Measurements from ENCODE around the gene ATP1B3.
"Not testable (repeated sequence)": the region's sequence is repeated elsewhere in the genome, so short reads cannot be mapped to it uniquely, and the experiment has no call there.

Gene ATP1B3

DNA sequence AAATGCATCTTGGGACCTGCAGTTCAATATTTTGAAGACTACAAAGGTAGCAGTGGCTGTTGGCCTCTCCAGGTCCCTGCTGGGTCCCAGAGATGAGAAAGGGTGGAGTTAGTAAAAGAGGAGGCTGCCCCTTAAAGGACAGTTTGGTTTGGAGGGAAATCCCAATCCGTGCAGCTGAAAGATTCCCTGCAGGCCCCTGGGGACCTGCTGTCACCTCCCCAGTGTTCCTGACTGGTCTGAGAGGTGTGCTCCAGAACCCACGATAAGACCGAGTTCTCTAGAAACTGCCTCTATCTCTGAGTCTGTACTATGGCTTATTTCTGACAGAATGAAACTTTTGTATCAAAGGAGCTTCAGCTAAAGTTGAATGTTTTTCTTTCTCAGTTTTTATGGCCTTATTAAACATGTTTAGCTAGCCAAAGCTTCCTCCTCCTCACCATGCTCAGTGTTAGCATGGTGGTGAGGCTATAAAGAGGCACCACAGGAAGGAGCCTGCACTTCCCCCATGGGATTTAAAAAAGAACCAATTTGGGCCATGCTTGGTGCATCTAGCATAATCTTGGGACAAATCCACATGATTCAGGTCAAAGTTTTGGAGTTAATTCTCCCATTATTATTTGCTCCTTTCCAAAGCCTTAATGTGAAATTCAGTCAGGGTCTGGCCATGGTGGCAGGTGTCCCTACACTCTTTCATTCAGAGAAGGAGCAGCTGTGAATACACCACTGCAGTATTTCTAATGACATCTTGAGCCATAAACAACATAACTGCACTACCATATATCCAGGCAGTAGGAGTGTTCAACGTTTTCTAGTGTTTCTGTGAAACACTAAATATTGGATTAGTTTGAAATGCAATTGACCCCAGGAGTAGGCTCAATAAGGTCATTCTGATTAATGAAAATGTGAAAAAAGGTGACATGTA, 74.4 kb downstream of the ATP1B3 start:
- DNase-seq: no peak

DNA sequence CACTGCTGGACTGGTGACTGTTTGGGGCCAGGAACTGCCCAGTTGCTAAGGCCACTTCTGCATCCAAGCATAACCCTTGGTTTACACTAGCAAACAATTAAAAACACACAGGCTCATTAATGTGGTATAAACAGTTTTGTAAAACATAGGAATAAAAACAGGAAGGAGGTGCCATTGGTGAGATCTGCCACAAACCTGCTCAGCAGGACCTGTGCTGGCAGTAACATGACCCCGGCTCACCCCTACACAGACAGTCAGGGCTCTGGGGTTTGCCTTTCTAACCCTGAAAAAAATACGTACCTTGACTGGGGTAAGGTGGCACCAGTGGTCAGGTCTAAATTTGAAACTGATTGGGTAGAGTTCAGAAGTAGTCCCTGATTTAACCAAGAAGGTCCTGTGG, 76.2 kb downstream of the ATP1B3 start:
- no peak for DNase-seq

DNA sequence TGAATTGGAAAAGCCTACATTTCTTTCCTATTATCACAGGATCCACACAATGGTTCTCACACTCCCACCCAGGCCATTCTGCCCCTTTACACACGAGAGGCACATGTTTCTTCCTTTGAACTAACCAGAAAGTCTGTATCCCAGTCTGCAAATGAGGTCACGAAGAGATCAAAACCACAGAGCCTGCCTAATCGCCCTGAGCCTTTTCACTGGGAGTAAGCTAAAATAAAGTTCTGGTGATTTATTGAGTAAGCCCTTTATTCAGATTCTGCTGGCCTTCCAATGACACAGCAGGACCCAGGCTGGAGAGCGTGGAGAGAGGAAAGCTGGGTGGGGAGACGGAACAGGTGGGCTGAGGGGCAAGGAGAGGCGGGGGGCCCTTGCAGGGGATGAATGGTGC, 78.7 kb downstream of the ATP1B3 start:
- no peak for DNase-seq

DNA sequence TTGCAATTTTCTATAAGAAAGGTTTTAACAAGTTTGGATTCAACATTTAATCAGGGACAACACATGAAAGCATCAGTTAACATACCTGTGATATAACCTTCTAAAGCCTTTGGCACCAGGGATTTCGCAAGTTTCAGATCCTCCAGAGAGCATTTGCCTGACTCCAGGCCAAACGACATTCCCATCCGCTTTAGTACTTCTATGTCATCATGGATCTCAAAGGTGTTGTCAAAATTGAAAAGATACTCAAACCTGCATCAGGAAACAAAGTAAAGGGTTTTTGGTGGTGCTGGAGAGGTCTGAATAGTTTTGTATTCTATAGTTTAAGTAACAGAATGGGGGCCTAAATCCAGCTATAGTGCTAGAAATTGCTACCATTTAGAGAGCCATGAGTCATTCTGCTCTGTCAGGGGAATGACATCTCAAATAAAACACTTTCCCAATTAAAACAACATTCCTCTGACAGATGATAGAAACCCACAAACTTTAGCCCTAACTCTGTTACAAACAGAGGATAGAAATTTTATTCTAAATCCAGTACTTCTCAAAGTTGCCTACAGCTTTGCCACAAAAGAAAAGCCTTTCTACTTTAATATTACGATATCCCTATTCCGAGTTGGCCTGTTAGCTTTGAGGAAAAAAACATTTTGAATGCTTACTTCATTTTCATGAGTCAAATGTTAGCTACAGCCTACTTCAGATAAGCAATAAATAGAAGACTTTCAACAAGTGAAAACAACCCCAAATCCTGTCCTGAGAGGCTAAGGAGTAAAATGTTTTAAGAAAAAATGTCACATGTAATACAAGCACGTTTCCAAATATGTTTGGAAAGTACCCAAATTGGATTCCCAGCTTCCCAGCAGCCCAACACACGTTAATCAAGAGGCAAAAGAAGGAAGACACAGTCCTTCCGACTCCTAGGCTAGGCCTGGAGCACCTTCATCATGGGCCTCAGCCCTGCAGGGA, 83.4 kb downstream of the ATP1B3 start:
- DNase-seq: no peak

DNA sequence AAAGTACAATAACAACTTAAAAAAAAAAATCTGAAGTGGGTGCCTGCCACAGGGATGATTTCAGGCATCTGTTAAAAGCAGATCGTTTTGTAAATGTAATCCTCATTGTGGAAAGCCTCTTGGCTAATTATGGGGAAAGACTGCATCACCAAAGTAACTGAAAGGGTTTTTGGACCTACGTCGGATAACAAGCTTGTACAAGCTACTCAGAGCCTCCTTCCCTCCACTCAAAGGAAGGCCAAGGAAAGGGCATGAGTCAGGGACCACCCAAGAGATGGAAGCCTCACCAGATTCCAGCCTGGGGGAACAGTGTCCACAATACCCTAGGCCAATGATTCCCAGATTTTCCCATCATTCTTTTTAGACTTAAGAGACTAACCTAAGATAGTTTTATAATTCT, 84.3 kb downstream of the ATP1B3 start:
- DNase-seq: no peak

DNA sequence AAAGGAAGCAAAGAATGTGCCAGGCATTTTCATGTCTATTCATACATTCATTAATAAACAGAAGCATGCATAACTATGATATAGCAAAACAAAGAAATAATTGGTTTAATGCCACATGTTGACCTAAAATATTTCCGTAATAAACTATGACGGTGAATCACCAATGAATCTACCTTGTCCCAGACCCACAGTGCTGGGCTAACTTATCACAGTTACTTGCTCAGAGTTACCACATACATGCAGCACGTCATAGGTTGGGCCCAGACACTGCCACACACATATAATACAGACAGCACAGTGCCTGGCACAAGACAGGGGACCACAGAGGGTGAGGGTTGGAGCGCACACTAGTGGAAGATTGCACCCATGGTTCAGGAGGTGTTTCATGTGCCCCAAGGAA, 86.9 kb downstream of the ATP1B3 start:
- no peak for DNase-seq

DNA sequence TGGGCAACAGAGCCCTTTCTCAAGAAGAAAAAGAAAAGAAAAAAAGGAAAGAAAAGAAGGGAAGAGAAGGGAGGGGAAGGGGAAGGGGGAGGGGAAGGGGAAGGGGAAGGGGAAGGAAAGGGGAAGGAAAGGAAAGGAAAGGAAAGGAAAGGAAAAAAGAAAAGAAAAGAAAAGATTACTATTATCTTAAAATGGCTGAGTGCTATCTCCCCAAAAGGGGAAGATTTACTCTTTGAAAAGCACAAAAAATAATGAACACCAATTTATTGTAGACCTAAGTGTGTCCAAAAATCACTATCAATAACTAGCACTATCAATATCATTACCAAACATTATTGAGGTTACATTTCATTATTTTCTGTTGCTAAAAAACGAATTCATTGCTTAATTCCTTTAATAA, 89.0 kb downstream of the ATP1B3 start:
- no peak for DNase-seq

DNA sequence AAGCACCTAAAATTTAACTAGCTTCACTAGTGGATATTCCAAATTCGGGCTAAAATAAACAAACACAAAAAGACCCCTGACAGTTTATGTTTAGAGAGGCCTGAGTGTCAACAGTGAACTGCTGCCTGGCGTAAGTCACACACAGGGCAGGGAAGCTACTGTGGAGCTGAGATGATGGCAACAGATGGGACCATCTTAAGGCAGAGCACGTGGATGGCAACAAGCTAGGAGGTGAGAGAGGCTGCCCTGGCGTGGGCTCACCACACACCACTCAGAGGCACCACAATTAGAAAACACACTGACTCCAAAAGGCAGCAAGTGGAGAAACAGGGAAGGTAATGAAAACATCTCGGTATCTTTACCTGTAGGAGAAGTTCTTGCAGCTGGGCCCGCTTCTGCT, 93.3 kb downstream of the ATP1B3 start:
- no peak for DNase-seq

DNA sequence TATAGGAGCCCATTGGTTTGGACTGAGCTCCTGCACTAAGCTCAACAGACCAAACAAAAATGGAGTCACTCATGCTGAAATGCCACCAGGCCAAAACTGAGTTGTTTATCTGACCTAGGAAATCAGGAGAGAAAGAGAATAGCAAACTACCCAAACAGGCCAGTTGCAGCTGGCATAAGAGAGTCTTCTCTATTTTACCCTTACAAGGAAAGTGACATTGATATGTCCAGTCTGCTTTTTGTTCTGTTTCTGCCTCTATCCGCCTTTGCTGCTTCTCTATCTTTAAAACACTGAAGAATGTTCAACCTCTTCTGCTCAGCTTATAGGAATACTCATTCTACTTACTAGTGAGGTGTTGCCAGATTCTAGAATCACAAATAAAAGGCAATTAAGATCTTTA, 95.1 kb downstream of the ATP1B3 start:
- no peak for DNase-seq

DNA sequence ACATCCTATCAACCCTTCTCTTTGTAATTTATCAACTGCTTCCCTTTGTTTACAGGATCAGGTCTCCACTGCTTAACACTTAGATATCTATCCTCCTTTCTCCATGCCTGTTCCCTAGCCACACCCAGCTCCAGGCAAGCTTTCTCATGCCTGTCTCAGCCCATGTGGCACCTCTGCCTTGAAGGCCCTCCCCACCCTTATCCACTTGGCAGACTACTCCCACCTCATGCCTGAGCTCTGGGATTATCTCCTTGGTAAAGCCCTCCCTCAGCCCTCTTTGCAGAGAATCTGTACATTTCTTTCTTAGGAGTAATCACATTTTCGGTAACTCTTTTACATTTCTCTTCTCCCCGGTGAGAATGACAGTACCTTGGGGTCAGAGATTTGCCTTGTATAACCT, 96.0 kb downstream of the ATP1B3 start:
- DNase-seq: no peak

DNA sequence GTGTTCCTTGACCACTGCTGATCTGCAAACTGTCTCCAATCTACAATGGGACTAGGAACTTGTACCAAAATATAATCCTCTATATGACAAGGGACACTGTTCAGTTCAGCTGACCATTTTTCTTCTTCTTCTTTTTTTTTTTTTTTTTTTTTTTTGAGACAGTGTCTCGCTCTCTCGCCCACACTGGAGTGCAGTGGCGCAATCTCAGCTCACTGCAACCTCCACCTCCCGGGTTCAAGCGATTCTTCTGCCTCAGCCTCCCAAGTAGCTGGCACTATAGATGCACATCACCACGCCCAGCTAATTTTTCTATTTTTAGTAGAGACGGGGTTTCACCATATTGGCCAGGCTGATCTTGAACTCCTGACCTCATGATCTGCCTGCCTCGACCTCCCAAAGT, 98.3 kb downstream of the ATP1B3 start:
- DNase-seq: not testable (repeated sequence)

Measured in NCI-H2081 treated with DMSO at 0.1 percent for 48 hours (cell line).